ENCODE results near the gene SH2B3.
"Not testable (repeated sequence)": the region's sequence is repeated elsewhere in the genome, so short reads cannot be mapped to it uniquely, and the experiment has no call there.

The SH2B3 gene

DNA sequence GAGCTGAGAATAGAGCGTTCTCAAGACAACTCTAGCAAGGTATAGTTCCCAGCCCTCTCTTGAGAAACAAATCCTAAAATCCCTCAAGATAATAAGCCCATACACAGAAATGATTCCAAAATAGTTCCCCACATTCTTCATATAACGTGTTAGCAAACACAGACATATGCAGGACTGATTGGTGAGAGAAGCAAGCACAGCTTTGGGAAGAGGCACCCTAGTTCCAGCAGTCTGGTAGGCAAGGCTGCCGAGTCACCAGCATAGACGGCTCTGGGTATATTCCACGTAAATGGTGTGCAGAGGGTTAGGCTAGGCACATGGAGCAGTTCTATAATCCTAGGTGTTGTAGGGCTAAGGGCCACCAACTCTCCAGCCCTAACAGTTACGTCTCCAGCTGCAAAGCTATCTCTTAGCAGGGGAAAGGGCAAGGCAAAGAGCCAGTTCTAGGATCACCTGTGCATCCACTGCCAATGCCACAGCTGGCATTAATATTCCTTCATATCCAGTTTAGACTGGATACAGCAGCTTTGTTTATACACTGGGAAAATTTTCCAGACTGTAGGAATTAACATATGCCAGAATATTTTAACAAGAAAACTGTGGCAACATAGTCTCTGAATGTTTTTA is 52.9 kb downstream of the SH2B3 start:
- no peaks in the 10 kb centered on the region for H3K9me3 ChIP-seq (ENCODE audit: control insufficient read depth in 1 of 2, low read length in 2 of 2)
- H3K27ac ChIP-seq (ENCODE audit: low read depth, low read length), result no peak overlapping the region
- no peaks in the 10 kb centered on the region for H3K27me3 ChIP-seq (ENCODE audit: control insufficient read depth in 1 of 2, insufficient read depth in 2 of 2, low read length in 2 of 2)
- H3K4me3 ChIP-seq (ENCODE audit: low read depth in 1 of 2, low read length in 2 of 2), result no peak overlapping the region
- peaks cover 20 to 54% of the 10 kb centered on the region in 2 donors for H3K36me3 ChIP-seq (ENCODE audit: control insufficient read depth in 1 of 2, insufficient read depth in 2 of 2, low read length in 2 of 2)
- no peaks in the 10 kb centered on the region for H3K4me1 ChIP-seq (ENCODE audit: control insufficient read depth in 1 of 2, insufficient read depth in 2 of 2, low read length in 2 of 2)
- no peak overlapping the region for H3K9ac ChIP-seq (ENCODE audit: low read depth in 1 of 2, low read length in 2 of 2)

DNA sequence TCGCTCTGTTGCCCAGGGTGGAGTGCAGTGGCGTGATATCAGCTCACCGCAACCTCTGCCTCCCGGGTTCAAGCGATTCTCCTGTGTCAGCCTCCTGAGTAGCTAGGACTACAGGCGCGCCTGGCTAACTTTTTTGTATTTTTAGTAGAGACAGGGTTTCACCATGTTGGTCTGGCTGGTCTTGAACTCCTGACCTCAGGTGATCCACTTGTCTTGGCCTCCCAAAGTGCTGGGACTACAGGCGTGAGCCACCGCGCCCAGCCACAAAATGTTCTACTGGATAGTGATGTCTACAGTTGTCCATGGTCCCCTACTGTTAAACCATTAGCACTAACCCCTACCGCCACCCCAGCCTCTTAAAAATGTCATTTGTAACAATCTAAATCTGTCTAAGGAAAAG is 54.4 kb downstream of the SH2B3 start:
- H3K36me3 ChIP-seq (ENCODE audit: control insufficient read depth in 1 of 2, insufficient read depth in 2 of 2, low read length in 2 of 2), result peaks cover 9 to 42% of the 10 kb centered on the region in 2 donors
- not testable (repeated sequence) for H3K27ac ChIP-seq (ENCODE audit: low read depth, low read length); H3K9ac ChIP-seq (ENCODE audit: low read depth in 1 of 2, low read length in 2 of 2); H3K4me1 ChIP-seq (ENCODE audit: control insufficient read depth in 1 of 2, insufficient read depth in 2 of 2, low read length in 2 of 2); H3K4me3 ChIP-seq (ENCODE audit: low read depth in 1 of 2, low read length in 2 of 2); H3K9me3 ChIP-seq (ENCODE audit: control insufficient read depth in 1 of 2, low read length in 2 of 2); H3K27me3 ChIP-seq (ENCODE audit: control insufficient read depth in 1 of 2, insufficient read depth in 2 of 2, low read length in 2 of 2)

DNA sequence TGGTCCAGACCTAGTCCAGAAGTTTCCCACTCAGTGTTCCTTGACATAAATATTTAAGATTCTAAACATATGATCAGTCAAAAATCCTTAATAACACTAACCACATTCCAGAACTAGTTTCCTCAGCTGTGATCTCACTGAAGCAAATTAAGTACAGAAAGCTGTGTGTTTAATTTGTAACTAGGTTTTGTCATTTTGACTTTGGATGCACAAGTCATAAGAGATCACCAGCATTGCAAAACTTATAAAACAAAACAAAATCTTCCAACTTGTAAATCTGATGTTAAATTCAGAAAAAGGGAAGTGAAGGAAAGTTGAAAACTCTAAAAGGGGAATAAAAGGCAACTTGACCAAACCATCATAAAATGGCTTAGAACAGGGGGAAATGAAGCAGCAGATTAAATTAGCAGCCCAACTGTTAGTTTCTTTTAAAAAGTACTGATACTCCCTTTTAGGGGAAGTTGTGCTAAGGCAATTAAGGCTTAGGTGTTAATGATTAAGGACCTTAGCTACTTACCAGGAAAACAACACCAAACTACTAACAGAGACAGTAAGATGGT is 56.6 kb downstream of the SH2B3 start:
- no peaks in the 10 kb centered on the region for H3K9me3 ChIP-seq (ENCODE audit: control insufficient read depth in 1 of 2, low read length in 2 of 2)
- H3K4me3 ChIP-seq (ENCODE audit: low read depth in 1 of 2, low read length in 2 of 2), result no peak overlapping the region
- no peak overlapping the region for H3K9ac ChIP-seq (ENCODE audit: low read depth in 1 of 2, low read length in 2 of 2)
- no peaks in the 10 kb centered on the region for H3K4me1 ChIP-seq (ENCODE audit: control insufficient read depth in 1 of 2, insufficient read depth in 2 of 2, low read length in 2 of 2)
- H3K27ac ChIP-seq (ENCODE audit: low read depth, low read length), result no peak overlapping the region
- H3K27me3 ChIP-seq (ENCODE audit: control insufficient read depth in 1 of 2, insufficient read depth in 2 of 2, low read length in 2 of 2), result no peaks in the 10 kb centered on the region
- H3K36me3 ChIP-seq (ENCODE audit: control insufficient read depth in 1 of 2, insufficient read depth in 2 of 2, low read length in 2 of 2), result peaks cover 0 to 23% of the 10 kb centered on the region in 2 donors

DNA sequence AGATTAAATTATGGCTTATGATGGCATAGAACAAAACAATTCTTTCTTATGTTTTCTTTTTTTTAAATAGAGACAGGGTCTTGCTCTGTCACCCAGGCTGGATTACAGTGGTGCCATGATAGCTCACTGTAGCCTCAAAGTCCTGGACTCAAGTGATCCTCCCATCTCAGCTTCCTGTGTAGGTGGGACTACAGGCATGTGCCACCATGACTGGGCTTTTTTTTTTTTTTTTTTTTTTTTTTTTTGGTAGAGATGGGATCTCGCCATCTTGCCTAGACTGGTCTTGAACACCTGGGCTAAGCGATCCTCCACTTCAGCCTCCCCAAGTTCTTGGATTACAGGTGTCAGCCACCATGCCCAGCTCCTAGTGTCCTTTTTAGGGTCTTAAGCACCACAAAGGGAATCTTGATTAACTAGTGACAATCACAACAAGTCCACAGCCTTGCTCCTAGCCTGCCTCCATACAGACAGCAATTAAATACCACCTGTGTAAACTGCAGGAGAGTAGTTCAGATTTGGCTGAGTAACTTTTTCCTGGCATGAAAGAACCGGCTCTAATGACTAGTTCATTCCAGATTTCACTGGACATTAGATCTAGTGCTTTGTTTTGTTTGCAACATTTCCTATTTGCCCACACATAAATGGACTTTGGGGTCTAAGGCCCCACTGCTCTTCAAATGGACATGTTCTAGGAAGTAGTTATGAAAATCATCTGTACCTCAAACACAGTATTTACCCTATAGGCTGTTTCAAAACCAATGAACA is 61.6 kb downstream of the SH2B3 start:
- H3K36me3 ChIP-seq (ENCODE audit: control insufficient read depth in 1 of 2, insufficient read depth in 2 of 2, low read length in 2 of 2), result peaks cover 3 to 38% of the 10 kb centered on the region in 2 donors

DNA sequence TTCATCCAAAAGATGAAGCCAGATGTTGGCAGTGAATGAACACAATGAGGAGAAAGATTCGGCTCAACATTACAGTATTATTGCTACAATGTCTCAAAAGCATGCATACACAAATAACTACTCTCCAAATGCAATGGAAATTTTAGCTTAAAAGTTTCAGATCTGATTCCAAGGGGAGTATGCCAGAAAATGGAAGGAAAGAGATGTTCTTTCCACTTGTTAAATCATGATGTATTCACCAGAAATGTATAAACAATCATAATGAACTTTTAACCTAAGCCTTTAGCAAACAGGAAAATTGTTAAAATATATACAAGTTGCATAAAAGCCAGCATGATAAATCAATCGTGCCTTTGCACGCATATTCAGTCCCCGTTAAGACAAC is 62.1 kb downstream of the SH2B3 start:
- Histone ChIP-seq H3K4me3 (ENCODE audit: low read depth in 1 of 2, low read length in 2 of 2) (no peak overlapping the region), H3K36me3 (ENCODE audit: control insufficient read depth in 1 of 2, insufficient read depth in 2 of 2, low read length in 2 of 2) (peaks cover 3 to 41% of the 10 kb centered on the region in 2 donors), H3K9me3 (ENCODE audit: control insufficient read depth in 1 of 2, low read length in 2 of 2) (no peaks in the 10 kb centered on the region), H3K4me1 (ENCODE audit: control insufficient read depth in 1 of 2, insufficient read depth in 2 of 2, low read length in 2 of 2) (no peaks in the 10 kb centered on the region), H3K9ac (ENCODE audit: low read depth in 1 of 2, low read length in 2 of 2) (no peak overlapping the region), H3K27ac (ENCODE audit: low read depth, low read length) (no peak overlapping the region), H3K27me3 (ENCODE audit: control insufficient read depth in 1 of 2, insufficient read depth in 2 of 2, low read length in 2 of 2) (no peaks in the 10 kb centered on the region)

More for the DNA sequence above, 61.6 kb downstream of the SH2B3 start:
- peak overlapping the region; percentile 33 for H3K27ac ChIP-seq (ENCODE audit: low read depth, low read length)
- no peaks in the 10 kb centered on the region for H3K27me3 ChIP-seq (ENCODE audit: control insufficient read depth in 1 of 2, insufficient read depth in 2 of 2, low read length in 2 of 2)
- no peaks in the 10 kb centered on the region for H3K4me1 ChIP-seq (ENCODE audit: control insufficient read depth in 1 of 2, insufficient read depth in 2 of 2, low read length in 2 of 2)
- no peak overlapping the region for H3K4me3 ChIP-seq (ENCODE audit: low read depth in 1 of 2, low read length in 2 of 2)
- H3K9me3 ChIP-seq (ENCODE audit: control insufficient read depth in 1 of 2, low read length in 2 of 2), result no peaks in the 10 kb centered on the region
- no peak overlapping the region for H3K9ac ChIP-seq (ENCODE audit: low read depth in 1 of 2, low read length in 2 of 2)

DNA sequence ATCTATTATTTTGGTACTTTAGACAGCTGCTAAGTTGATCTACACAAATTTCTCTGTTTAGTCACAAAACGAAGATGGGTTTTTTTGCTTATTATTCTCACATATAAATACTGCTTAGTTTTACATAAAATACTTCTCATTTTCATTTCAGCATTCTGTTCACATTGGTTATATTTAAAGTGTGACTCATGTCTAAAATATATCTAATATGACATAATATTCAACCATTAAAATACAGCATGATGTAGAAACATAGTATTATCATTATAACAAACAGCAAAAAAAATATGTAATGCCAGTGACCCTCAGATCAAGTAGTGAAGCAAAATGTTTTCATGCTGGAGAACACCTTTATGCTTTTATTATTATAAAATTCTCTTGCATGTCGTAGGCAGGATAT is 63.7 kb downstream of the SH2B3 start:
- no peak overlapping the region for H3K27ac ChIP-seq (ENCODE audit: low read depth, low read length)
- no peaks in the 10 kb centered on the region for H3K4me1 ChIP-seq (ENCODE audit: control insufficient read depth in 1 of 2, insufficient read depth in 2 of 2, low read length in 2 of 2)
- H3K9me3 ChIP-seq (ENCODE audit: control insufficient read depth in 1 of 2, low read length in 2 of 2), result no peaks in the 10 kb centered on the region
- H3K4me3 ChIP-seq (ENCODE audit: low read depth in 1 of 2, low read length in 2 of 2), result no peak overlapping the region
- H3K36me3 ChIP-seq (ENCODE audit: control insufficient read depth in 1 of 2, insufficient read depth in 2 of 2, low read length in 2 of 2), result peaks cover 5 to 43% of the 10 kb centered on the region in 2 donors
- H3K27me3 ChIP-seq (ENCODE audit: control insufficient read depth in 1 of 2, insufficient read depth in 2 of 2, low read length in 2 of 2), result no peaks in the 10 kb centered on the region
- no peak overlapping the region for H3K9ac ChIP-seq (ENCODE audit: low read depth in 1 of 2, low read length in 2 of 2)

DNA sequence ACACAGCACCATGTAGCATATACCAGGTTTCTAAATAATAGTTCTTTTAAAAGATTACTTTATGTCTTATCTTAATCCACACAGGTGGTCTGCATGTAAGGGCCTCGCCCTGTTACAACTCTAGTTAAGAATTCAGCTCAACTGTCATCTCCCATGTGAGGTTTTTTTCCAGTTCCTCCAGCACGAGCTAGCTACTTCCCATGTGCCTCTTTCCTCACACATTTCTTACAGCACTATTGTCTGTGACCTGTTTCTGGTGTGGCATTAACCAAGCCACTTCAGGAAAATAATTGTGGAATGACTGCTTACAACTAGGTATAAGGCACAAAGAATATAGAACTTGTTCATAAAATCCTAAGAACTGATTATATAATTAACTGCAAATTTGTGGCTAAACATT is 65.5 kb downstream of the SH2B3 start:
- Histone ChIP-seq H3K27ac (ENCODE audit: low read depth, low read length) (no peak overlapping the region), H3K4me3 (ENCODE audit: low read depth in 1 of 2, low read length in 2 of 2) (no peak overlapping the region), H3K4me1 (ENCODE audit: control insufficient read depth in 1 of 2, insufficient read depth in 2 of 2, low read length in 2 of 2) (no peaks in the 10 kb centered on the region), H3K36me3 (ENCODE audit: control insufficient read depth in 1 of 2, insufficient read depth in 2 of 2, low read length in 2 of 2) (peaks cover 7 to 50% of the 10 kb centered on the region in 2 donors), H3K9ac (ENCODE audit: low read depth in 1 of 2, low read length in 2 of 2) (no peak overlapping the region), H3K27me3 (ENCODE audit: control insufficient read depth in 1 of 2, insufficient read depth in 2 of 2, low read length in 2 of 2) (no peaks in the 10 kb centered on the region), H3K9me3 (ENCODE audit: control insufficient read depth in 1 of 2, low read length in 2 of 2) (no peaks in the 10 kb centered on the region)

DNA sequence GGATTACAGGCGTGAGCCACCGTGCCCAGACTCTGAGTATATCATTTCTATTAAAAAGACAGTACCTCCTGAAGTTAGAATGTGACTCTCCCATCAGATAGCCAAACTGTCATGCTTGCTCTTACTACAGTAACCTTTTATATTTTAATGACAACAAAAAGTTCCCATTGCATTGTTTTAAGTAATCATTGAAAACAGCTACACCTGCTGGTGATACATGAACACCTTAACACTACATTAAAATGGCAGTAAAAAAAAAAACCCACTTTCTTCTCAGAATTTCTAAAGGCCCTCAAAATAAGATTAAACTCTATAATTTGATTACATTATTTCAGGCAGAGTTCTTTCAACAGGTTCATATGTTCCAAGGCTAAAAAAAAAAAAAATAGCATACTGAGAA is 76.7 kb downstream of the SH2B3 start:
- Histone ChIP-seq H3K36me3 (ENCODE audit: control insufficient read depth in 1 of 2, insufficient read depth in 2 of 2, low read length in 2 of 2) (peaks cover 16 to 78% of the 10 kb centered on the region in 2 donors), H3K9ac (ENCODE audit: low read depth in 1 of 2, low read length in 2 of 2) (no peak overlapping the region), H3K27me3 (ENCODE audit: control insufficient read depth in 1 of 2, insufficient read depth in 2 of 2, low read length in 2 of 2) (no peaks in the 10 kb centered on the region), H3K27ac (ENCODE audit: low read depth, low read length) (no peak overlapping the region), H3K4me3 (ENCODE audit: low read depth in 1 of 2, low read length in 2 of 2) (no peak overlapping the region), H3K9me3 (ENCODE audit: control insufficient read depth in 1 of 2, low read length in 2 of 2) (no peaks in the 10 kb centered on the region), H3K4me1 (ENCODE audit: control insufficient read depth in 1 of 2, insufficient read depth in 2 of 2, low read length in 2 of 2) (no peaks in the 10 kb centered on the region)

DNA sequence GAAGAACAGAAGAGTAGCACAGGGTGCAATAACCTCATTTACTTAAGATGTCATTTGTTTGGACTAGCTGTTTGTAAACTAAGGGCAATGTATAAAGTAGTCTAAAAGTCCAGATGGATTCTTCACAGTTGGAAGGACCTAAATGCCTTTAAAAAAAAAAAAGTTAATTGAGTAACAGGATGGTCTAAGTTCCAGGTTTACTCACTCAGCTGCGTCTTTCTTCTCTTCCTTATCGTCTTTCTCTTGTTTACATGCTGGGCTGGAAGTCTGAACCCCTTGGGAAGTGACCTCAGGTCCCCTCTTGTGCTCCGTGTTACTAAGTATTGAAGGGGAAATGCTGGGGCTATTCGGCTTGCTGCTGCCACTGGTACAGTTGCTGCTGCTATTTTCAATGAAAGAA is 82.5 kb downstream of the SH2B3 start:
- Histone ChIP-seq H3K36me3 (ENCODE audit: control insufficient read depth in 1 of 2, insufficient read depth in 2 of 2, low read length in 2 of 2) (peaks cover 38 to 76% of the 10 kb centered on the region in 2 donors), H3K4me3 (ENCODE audit: low read depth in 1 of 2, low read length in 2 of 2) (no peak overlapping the region), H3K27ac (ENCODE audit: low read depth, low read length) (no peak overlapping the region), H3K9me3 (ENCODE audit: control insufficient read depth in 1 of 2, low read length in 2 of 2) (no peaks in the 10 kb centered on the region), H3K9ac (ENCODE audit: low read depth in 1 of 2, low read length in 2 of 2) (no peak overlapping the region), H3K4me1 (ENCODE audit: control insufficient read depth in 1 of 2, insufficient read depth in 2 of 2, low read length in 2 of 2) (no peaks in the 10 kb centered on the region), H3K27me3 (ENCODE audit: control insufficient read depth in 1 of 2, insufficient read depth in 2 of 2, low read length in 2 of 2) (no peaks in the 10 kb centered on the region)

DNA sequence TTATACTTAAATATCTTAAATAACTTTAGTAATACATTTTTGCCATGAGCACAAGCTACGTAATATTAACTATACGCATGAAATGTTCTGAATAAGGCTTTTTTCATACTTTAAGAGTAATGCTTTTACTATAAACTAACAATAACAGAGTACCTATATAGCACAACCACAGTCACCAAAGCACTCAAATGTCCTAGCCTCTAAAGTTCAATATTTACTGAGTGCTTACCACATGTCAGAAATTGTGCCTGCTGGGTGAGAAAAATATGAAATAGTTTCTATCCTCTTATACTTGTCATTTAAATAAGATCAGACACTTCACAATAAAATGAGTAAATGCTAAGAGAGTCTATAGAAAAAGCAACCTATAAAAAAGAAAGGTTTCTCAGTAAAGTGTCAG is 83.1 kb downstream of the SH2B3 start:
- H3K4me1 ChIP-seq (ENCODE audit: control insufficient read depth in 1 of 2, insufficient read depth in 2 of 2, low read length in 2 of 2), result no peaks in the 10 kb centered on the region
- H3K27ac ChIP-seq (ENCODE audit: low read depth, low read length), result no peak overlapping the region
- no peaks in the 10 kb centered on the region for H3K27me3 ChIP-seq (ENCODE audit: control insufficient read depth in 1 of 2, insufficient read depth in 2 of 2, low read length in 2 of 2)
- no peak overlapping the region for H3K4me3 ChIP-seq (ENCODE audit: low read depth in 1 of 2, low read length in 2 of 2)
- H3K9ac ChIP-seq (ENCODE audit: low read depth in 1 of 2, low read length in 2 of 2), result no peak overlapping the region
- no peaks in the 10 kb centered on the region for H3K9me3 ChIP-seq (ENCODE audit: control insufficient read depth in 1 of 2, low read length in 2 of 2)
- H3K36me3 ChIP-seq (ENCODE audit: control insufficient read depth in 1 of 2, insufficient read depth in 2 of 2, low read length in 2 of 2), result peaks cover 33 to 77% of the 10 kb centered on the region in 2 donors
